Kidney capillary endothelial cell (primary cell): ENCODE data around the gene ACSM6.
"Not testable (repeated sequence)": the region's sequence is repeated elsewhere in the genome, so short reads cannot be mapped to it uniquely, and the experiment has no call there.

Source experiments
- DNase-seq: peaks from one replicate; pipeline ENCODE4 v3.0.0-alpha.2; 2018; ENCODE audit warnings: low spot score

The ACSM6 gene

GRCh38 chr10:95214793-95215192 lies 20.8 kb downstream of the ACSM6 start:
- no peak for DNase-seq

- no peak for DNase-seq
These were observed 23.4 kb downstream of the ACSM6 start for GRCh38 chr10:95217476-95217875.

- no peak for DNase-seq
These were observed 26.5 kb downstream of the ACSM6 start for GRCh38 chr10:95220539-95220938.

- DNase-seq = no peak
These were observed 27.1 kb downstream of the ACSM6 start for GRCh38 chr10:95221124-95221523.

- no peak for DNase-seq
These were observed 31.1 kb downstream of the ACSM6 start for GRCh38 chr10:95225136-95225535.

GRCh38 chr10:95228934-95229723 lies 35.1 kb downstream of the ACSM6 start:
- DNase-seq = not testable (repeated sequence)

- no peak for DNase-seq
These were observed 35.9 kb downstream of the ACSM6 start for GRCh38 chr10:95229724-95230627.

- DNase-seq = not testable (repeated sequence)
These were observed 36.9 kb downstream of the ACSM6 start for GRCh38 chr10:95230677-95231586.

GRCh38 chr10:95233377-95234034 lies 39.5 kb downstream of the ACSM6 start:
- no peak for DNase-seq

- DNase-seq = no peak
These were observed 40.9 kb downstream of the ACSM6 start for GRCh38 chr10:95234951-95235350.

GRCh38 chr10:95235676-95236067 lies 41.6 kb downstream of the ACSM6 start:
- DNase-seq = no peak

GRCh38 chr10:95236068-95236903 lies 42.2 kb downstream of the ACSM6 start:
- peak; percentile 30 for DNase-seq

GRCh38 chr10:95237376-95238170 lies 43.5 kb downstream of the ACSM6 start:
- no peak for DNase-seq

- not testable (repeated sequence) for DNase-seq
These were observed 46.1 kb downstream of the ACSM6 start for GRCh38 chr10:95240096-95240495.

GRCh38 chr10:95240811-95241210 lies 46.8 kb downstream of the ACSM6 start:
- DNase-seq = no peak

GRCh38 chr10:95241533-95241932 lies 47.5 kb downstream of the ACSM6 start:
- DNase-seq = no peak

GRCh38 chr10:95242581-95243317 lies 48.7 kb downstream of the ACSM6 start:
- DNase-seq = no peak

GRCh38 chr10:95243318-95243617 lies 49.2 kb downstream of the ACSM6 start:
- no peak for DNase-seq

- DNase-seq = no peak
These were observed 50.1 kb downstream of the ACSM6 start for GRCh38 chr10:95244152-95244551.
